Right lobe of liver (tissue), 6 donors: ENCODE data around the gene TMEM147. TPM values are rescaled to one million over a fixed set of nuclear protein-coding genes. Genes with fewer than 3 reads are reported as not detected.

ENCODE experiments used
- ATAC-seq, 4 donors: fragments of 200-7000 bp; cut with Tn5 transposase; one replicate each; pipeline ENCODE4 v1.9.1; 2020; ENCODE audit warnings: mild to moderate bottlenecking in 4 of 4, moderate library complexity in 4 of 4
- DNase-seq, 3 donors: peaks; one replicate each; pipeline ENCODE4 v3.0.0-alpha.2; 2020
- H3K27ac ChIP-seq, 3 donors: fragments of 200-600 bp; one replicate each; pipeline ENCODE4 v1.8.0; 2022
- H3K27me3 ChIP-seq, 2 donors: fragments of 200-600 bp; one replicate each; pipeline ENCODE4 v1.8.0; 2022
- H3K36me3 ChIP-seq, 4 donors: fragments of 200-600 bp; sonication (generic) in 1 of 4; one replicate each; pipeline versions ENCODE4 v1.5.1 to v1.8.0; 2017 to 2022; ENCODE audit warnings: control low read depth in 1 of 4
- H3K4me1 ChIP-seq, 4 donors: fragments of 200-600 bp; sonication (generic) in 1 of 4; one replicate each; pipeline versions ENCODE4 v1.5.1 to v1.8.0; 2017 to 2022; ENCODE audit warnings: control low read depth in 1 of 4
- H3K4me3 ChIP-seq, 3 donors: fragments of 200-600 bp; one replicate each; pipeline ENCODE4 v1.8.0; 2022
- H3K9me3 ChIP-seq, 4 donors: fragments of 200-600 bp; sonication (generic) in 1 of 4; one replicate each; pipeline versions ENCODE4 v1.5.1 to v1.8.0; 2017 to 2022; ENCODE audit warnings: control low read depth in 1 of 4
- CTCF ChIP-seq, 4 donors: fragments of 200-600 bp in 3 of 4; fragments of 450-650 bp in 1 of 4; IDR thresholded peaks; one replicate each; pipeline versions ENCODE4 v1.5.1 to v1.8.0; 2016 to 2022; ENCODE audit warnings: antibody characterized with exemption in 4 of 4, mild to moderate bottlenecking in 2 of 4
- POLR2A ChIP-seq: fragments of 450-650 bp; IDR thresholded peaks from one replicate; pipeline ENCODE4 v1.6.1; 2017; ENCODE audit warnings: antibody characterized with exemption, mild to moderate bottlenecking
- WGBS: methylation state at CpG from one replicate; pipeline ENCODE4 v1.1.6; 2018; ENCODE audit warnings: low coverage, low lambda C conversion rate; ENCODE audit not compliant: insufficient coverage; ENCODE audit errors: missing lambda C conversion rate; 5-methylcytosine and 5-hydroxymethylcytosine counted together
- intact Hi-C, 2 donors: fragments of 100-400 bp; cut with DNase I; formaldehyde crosslinking; loops; one replicate each; pipeline versions ENCODE4 v1.11.2 to v1.14.1; 2022
- total RNA-seq, 6 experiments: library from RNA; depleted of rRNA in 2 of 6; stranded (reverse); fragments of >200 nt in 2 of 6; fragmentation: NEBNext Ultra II Directional in 3 of 6; extraction: Animal tissue kit (Norgen Biotek cat#: 25700) in 3 of 6; gene quantifications; one replicate each; pipeline versions ENCODE4 v1.1.0 to v1.2.4, GENCODE V29; 2016 to 2023
- donor health status: DM: no; HTN: yes; CAD: no.
- donor health status: DM: no; HTN: no; CAD: no.
- donor health status: DM: no; HTN: no; CAD: no.
- donor health status: DM: no; HTN: yes; CAD: no.
- donor health status: DM: no; HTN: yes; CAD: no.

TMEM147 gene
- total RNA-seq, 6 experiments from 2014 or later: 29.4 to 65.7 (median 36.2) TPM

GRCh38 chr19:35500611-35501010 lies 44.8 kb upstream of the TMEM147 start:
- Histone ChIP-seq H3K4me1 (no peaks in the 10 kb centered on the region), H3K36me3 (no peaks in the 10 kb centered on the region), H3K9me3 (no peaks in the 10 kb centered on the region), H3K27me3 (no peaks in the 10 kb centered on the region), H3K27ac (no peak overlapping the region), H3K4me3 (no peak overlapping the region)
- TF ChIP-seq POLR2A (no peak), CTCF (IDR thresholded peaks at IDR 0.05) (no peak)
- DNase-seq (no peak), ATAC-seq (no peak)
- 90% methylated on average over 4 of the region's 10 CpGs for WGBS
- intact Hi-C loops: no loop called here

GRCh38 chr19:35501684-35502083 lies 43.7 kb upstream of the TMEM147 start:
- 85% methylated on average over 6 of the region's 15 CpGs for WGBS
- ATAC-seq: no peak
- intact Hi-C loops: no loop called here

GRCh38 chr19:35502751-35503150 lies 42.7 kb upstream of the TMEM147 start:
- no peak overlapping the region for H3K4me3 ChIP-seq
- no peak for TF ChIP-seq POLR2A
- no peak for TF ChIP-seq CTCF (IDR thresholded peaks at IDR 0.05)
- H3K4me1 ChIP-seq: no peaks in the 10 kb centered on the region
- intact Hi-C loops: no loop called here
- H3K27ac ChIP-seq: no peak overlapping the region
- H3K27me3 ChIP-seq: no peaks in the 10 kb centered on the region
- H3K9me3 ChIP-seq: no peaks in the 10 kb centered on the region
- ATAC-seq: no peak
- no peaks in the 10 kb centered on the region for H3K36me3 ChIP-seq
- DNase-seq: no peak
- no CpG with 5 or more reads among the region's 4 CpGs for WGBS

More at GRCh38 chr19:35501684-35502083, 43.7 kb upstream of the TMEM147 start:
- no peaks in the 10 kb centered on the region for H3K4me1 ChIP-seq
- no peak overlapping the region for H3K27ac ChIP-seq
- TF ChIP-seq CTCF (IDR thresholded peaks at IDR 0.05) (no peak), POLR2A (no peak)
- DNase-seq: no peak
- H3K27me3 ChIP-seq: no peaks in the 10 kb centered on the region
- no peaks in the 10 kb centered on the region for H3K36me3 ChIP-seq
- no peaks in the 10 kb centered on the region for H3K9me3 ChIP-seq
- H3K4me3 ChIP-seq: no peak overlapping the region

GRCh38 chr19:35506011-35506410 lies 39.4 kb upstream of the TMEM147 start:
- Histone ChIP-seq H3K27ac (no peak overlapping the region), H3K27me3 (no peaks in the 10 kb centered on the region), H3K9me3 (no peaks in the 10 kb centered on the region), H3K4me1 (peaks cover 0 to 10% (median 0%) of the 10 kb centered on the region in 4 donors), H3K36me3 (no peaks in the 10 kb centered on the region), H3K4me3 (no peak overlapping the region)
- TF ChIP-seq CTCF (IDR thresholded peaks at IDR 0.05): no peak
- TF ChIP-seq POLR2A: no peak
- ATAC-seq: no peak
- 17% methylated on average over 1 of the region's 7 CpGs for WGBS
- no peak for DNase-seq
- intact Hi-C loops: no loop called here

- peaks cover 0 to 10% (median 0%) of the 10 kb centered on the region in 4 donors for H3K4me1 ChIP-seq
- no peak overlapping the region for H3K27ac ChIP-seq
- intact Hi-C loops: no loop called here
- H3K4me3 ChIP-seq: no peak overlapping the region
- ATAC-seq (no peak), DNase-seq (no peak)
- no peaks in the 10 kb centered on the region for H3K9me3 ChIP-seq
- no peaks in the 10 kb centered on the region for H3K36me3 ChIP-seq
- TF ChIP-seq CTCF (IDR thresholded peaks at IDR 0.05): no peak
- no peak for TF ChIP-seq POLR2A
- 82% methylated on average over 11 of the region's 11 CpGs for WGBS
- H3K27me3 ChIP-seq: no peaks in the 10 kb centered on the region
Observed at GRCh38 chr19:35507561-35507960, 37.9 kb upstream of the TMEM147 start.
